NOMO-1 treated with DMSO at 0.1 percent for 48 hours (cell line): Measurements from ENCODE around the gene TCEAL8.

Experiments used
- DNase-seq: peaks from one replicate; lab custom pipeline; 2025; ENCODE audit not compliant: unreplicated experiment; lab: John Stamatoyannopoulos, UW

Gene TCEAL8

DNA sequence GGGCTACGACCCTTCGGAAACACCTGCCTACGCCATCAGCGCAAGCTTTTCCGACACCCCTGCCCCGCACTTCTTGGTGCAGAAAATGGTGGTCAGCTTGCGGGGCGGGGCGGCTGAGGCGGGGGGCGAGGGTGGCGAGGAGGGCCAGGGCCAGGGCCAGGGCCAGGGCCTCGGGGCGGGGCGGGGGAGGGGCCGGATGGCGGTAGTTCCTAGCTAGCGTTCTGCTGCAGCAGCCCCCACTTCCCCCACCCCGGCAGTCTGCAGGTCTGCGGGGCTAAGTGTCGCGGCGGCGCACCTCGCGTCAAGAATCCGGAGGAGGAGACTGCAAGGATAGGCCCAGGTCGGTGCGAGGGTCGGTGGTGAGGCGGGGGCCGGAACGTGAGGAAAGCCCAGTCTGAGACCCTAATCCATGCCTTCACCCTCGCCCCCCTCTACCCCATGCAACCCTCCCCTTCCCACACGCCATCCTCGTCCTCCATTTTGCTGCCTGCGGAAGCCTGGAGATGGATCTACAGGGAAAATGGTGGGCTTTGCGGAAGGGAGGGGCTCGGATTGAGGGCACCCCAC, 39.4 kb downstream of the TCEAL8 start:
- no peak for DNase-seq

DNA sequence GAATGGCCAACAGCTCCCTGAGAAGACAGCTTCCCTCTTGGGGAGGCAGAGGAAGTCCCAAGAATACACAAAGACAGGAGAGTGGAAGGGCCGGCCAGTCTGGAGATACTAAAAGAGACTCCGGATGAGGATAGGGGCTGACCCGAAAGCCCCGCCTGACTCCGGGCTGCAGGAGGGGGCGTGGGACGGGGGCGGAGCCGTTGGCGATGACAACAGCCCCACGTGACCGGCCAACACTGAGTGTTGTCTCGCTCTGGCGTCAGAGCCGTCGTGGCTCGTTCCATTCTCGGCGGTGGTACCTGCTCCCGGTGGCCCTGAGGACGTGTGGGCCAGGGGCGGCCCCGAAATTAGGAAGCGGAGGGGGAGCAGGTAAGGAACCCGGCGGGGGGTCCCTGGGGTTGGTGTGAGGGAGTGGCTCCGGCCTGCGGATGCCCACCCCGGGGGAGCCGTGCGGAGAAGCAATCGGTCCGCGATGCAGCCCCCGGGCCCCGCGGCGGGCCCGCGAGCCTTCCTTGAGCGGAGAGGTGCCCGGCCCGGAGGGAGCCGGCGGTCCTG, 40.0 kb downstream of the TCEAL8 start, which contains the start of gene BEX4:
Gene BEX4, plus strand, starts transcription at position 239 of the 555 bp plus-strand sequence. CDS start 1,046 bp downstream, outside the sequence.
- peak; percentile 37 for DNase-seq

DNA sequence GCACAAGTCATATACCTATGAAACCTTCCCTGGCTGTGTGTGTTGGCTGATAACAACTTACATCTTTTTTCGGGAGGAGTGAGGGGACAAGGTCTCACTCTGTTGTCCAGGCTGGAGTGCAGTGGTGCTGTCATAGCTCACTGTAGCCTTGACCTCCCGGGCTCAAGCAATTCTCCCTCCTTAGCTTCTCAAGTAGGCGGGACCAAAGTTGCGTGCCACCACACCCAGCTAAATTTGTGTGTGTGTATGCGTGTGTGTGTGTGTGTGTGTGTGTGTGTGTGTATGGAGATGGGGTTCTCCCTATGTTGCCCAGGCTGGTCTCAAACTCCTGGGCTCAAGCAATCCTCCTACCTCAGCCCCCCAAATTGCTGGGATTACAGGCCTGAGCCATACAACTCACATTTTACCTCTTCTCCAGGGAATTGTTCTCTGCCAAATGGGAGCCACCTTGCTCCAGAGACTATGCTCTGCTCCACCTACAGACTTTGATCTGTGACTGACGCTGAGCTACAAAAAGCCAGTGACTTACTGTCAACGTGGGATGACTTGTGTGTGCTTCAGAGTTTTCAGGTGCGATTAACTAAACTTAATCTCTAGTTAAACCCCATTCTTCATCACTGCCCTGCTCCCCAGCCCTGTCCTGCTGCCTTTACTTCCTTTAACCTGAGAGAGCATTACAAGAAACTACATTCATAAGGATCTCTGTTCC, 42.1 kb downstream of the TCEAL8 start:
- DNase-seq = no peak

DNA sequence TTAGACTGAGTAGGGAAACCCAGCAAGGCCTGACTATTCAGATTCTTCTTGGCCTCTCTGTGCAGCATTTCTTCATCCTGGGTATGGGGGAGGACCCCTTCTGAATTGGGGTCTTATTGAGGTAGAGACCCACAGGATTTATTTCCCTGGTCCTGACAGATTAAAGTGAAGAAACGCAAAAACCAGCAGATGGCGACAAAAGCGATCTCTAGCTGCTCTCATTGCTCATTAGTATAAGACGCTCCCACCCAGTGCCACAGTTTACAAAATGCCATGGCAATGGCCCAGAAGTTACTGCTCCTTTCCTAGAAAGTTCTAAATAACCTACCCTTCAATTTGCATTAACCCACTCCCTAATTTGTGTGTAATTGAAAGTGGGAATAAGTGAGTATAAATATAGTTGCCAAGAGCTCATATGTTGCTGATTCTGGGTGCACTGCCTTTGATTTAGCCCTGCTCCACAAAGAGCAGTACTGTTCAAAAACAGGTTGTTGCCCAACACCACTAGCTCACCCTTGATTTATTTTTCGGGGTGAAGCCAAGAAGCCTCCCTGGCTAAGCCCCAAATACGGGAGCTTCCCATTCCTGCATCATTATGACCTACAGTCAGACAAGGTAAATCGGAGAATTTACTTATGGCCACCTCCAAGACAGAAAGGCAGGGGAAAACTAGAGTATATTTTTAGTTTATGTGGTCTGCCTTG, 43.8 kb downstream of the TCEAL8 start:
- peak; percentile 21 for DNase-seq

DNA sequence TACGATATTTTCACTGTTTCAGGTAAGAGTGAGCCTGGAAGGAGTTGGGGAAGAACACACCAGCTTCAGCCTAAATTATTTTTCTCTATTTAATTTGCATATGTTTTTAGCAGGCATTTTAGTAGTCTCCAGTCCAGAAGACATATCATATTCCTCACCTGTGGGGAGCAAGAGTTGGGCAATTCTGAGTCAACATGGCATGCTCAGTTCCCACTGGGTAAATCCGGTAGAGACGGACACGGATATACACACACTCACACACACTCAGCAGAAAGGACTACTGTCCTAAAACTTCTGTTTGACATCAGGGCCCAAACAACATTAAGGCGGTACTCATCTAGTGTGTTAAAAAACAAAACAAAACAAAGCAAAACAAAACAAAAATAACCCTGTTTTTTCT, 44.9 kb downstream of the TCEAL8 start:
- no peak for DNase-seq
